H9 (cell line): ENCODE results near the gene SHB. TPM values are rescaled to one million over a fixed set of nuclear protein-coding genes. Genes with fewer than 3 reads are reported as not detected.
A peak's percentile ranks its signal among the peaks of the same experiment; 100 is the strongest.

ENCODE experiments used
- DNase-seq: peaks from one replicate; pipeline ENCODE4 v3.0.0-alpha.2; 2017
- H2AFZ ChIP-seq: one replicate; pipeline ENCODE4 v1.6.1; 2013; ENCODE audit warnings: mild to moderate bottlenecking, low read length, control low read depth, moderate library complexity
- H2AK5ac ChIP-seq: 2 replicates; pipeline ENCODE4 v1.6.1; 2013; ENCODE audit warnings: low read length, control low read depth, mixed read lengths; ENCODE audit not compliant: insufficient read length
- H2BK120ac ChIP-seq: one replicate; pipeline ENCODE4 v1.6.1; 2013; ENCODE audit warnings: low read depth, mild to moderate bottlenecking, low read length, control low read depth, inconsistent platforms; ENCODE audit not compliant: poor library complexity, severe bottlenecking
- H2BK12ac ChIP-seq: 2 replicates; pipeline ENCODE4 v1.6.1; 2013; ENCODE audit warnings: low read length, control low read depth, mixed read lengths, low read depth; ENCODE audit not compliant: insufficient read length
- H2BK15ac ChIP-seq: 2 replicates; pipeline ENCODE4 v1.6.1; 2013; ENCODE audit warnings: low read depth, low read length, control low read depth
- H2BK20ac ChIP-seq: one replicate; pipeline ENCODE4 v1.6.1; 2013; ENCODE audit warnings: low read depth, mild to moderate bottlenecking, low read length, control low read depth, inconsistent platforms; ENCODE audit not compliant: poor library complexity, severe bottlenecking
- H2BK5ac ChIP-seq: 2 replicates; pipeline ENCODE4 v1.6.1; 2013; ENCODE audit warnings: low read length, control low read depth, mixed read lengths; ENCODE audit not compliant: insufficient read length
- H3K14ac ChIP-seq: 2 replicates; pipeline ENCODE4 v1.6.1; 2013; ENCODE audit warnings: low read length, control low read depth; ENCODE audit not compliant: insufficient read depth
- H3K18ac ChIP-seq: 2 replicates; pipeline ENCODE4 v1.6.1; 2013; ENCODE audit warnings: low read depth, mild to moderate bottlenecking, mixed read lengths, low read length, control low read depth; ENCODE audit not compliant: insufficient read length
- H3K23ac ChIP-seq: 2 replicates; pipeline ENCODE4 v1.6.1; 2013; ENCODE audit warnings: low read length, control low read depth, mixed read lengths, low read depth; ENCODE audit not compliant: insufficient read length
- H3K23me2 ChIP-seq: 2 replicates; pipeline ENCODE4 v1.6.1; 2013; ENCODE audit warnings: low read depth, mild to moderate bottlenecking, mixed read lengths, low read length, control low read depth; ENCODE audit not compliant: insufficient read length, poor library complexity, severe bottlenecking
- H3K27ac ChIP-seq: 2 replicates; pipeline ENCODE4 v1.5.1; 2013; ENCODE audit warnings: low read length, control low read depth, mixed read lengths, low read depth; ENCODE audit not compliant: insufficient read length
- H3K27me3 ChIP-seq: 2 replicates; pipeline ENCODE4 v1.6.1; 2013; ENCODE audit warnings: low read length, control low read depth, inconsistent platforms; ENCODE audit not compliant: insufficient read depth
- H3K4ac ChIP-seq: 2 replicates; pipeline ENCODE4 v1.6.1; 2013; ENCODE audit warnings: low read depth, mild to moderate bottlenecking, control low read depth, inconsistent platforms, low read length, moderate library complexity
- H3K4me1 ChIP-seq: 2 replicates; pipeline ENCODE4 v1.6.1; 2013; ENCODE audit warnings: low read length, control low read depth, inconsistent platforms; ENCODE audit not compliant: insufficient read depth
- H3K4me2 ChIP-seq: 2 replicates; pipeline ENCODE4 v1.6.1; 2013; ENCODE audit warnings: low read length, control low read depth, mixed read lengths; ENCODE audit not compliant: insufficient read length, insufficient read depth
- H3K56ac ChIP-seq: 2 replicates; pipeline ENCODE4 v1.6.1; 2013; ENCODE audit warnings: low read depth, mild to moderate bottlenecking, mixed read lengths, low read length, control low read depth; ENCODE audit not compliant: insufficient read length
- H3K79me1 ChIP-seq: 2 replicates; pipeline ENCODE4 v1.6.1; 2013; ENCODE audit warnings: low read depth, mild to moderate bottlenecking, moderate library complexity, low read length, control low read depth, inconsistent platforms; ENCODE audit not compliant: insufficient read depth, poor library complexity, severe bottlenecking
- H3K79me2 ChIP-seq: 2 replicates; pipeline ENCODE4 v1.6.1; 2013; ENCODE audit warnings: low read length, control low read depth, inconsistent platforms; ENCODE audit not compliant: insufficient read depth
- H3K9ac ChIP-seq: 2 replicates; pipeline ENCODE4 v1.6.1; 2013; ENCODE audit warnings: low read length, control low read depth, mixed read lengths; ENCODE audit not compliant: insufficient read length; ENCODE audit errors: extremely low read depth
- H3K9me3 ChIP-seq: one replicate; pipeline ENCODE4 v1.6.1; 2013; ENCODE audit warnings: low read depth, low read length, inconsistent platforms; ENCODE audit not compliant: control insufficient read depth
- H3T11ph ChIP-seq: one replicate; pipeline ENCODE4 v1.6.1; 2013; ENCODE audit warnings: mild to moderate bottlenecking, low read length, control low read depth, inconsistent platforms
- H4K20me1 ChIP-seq: one replicate; pipeline ENCODE4 v1.6.1; 2013; ENCODE audit not compliant: control insufficient read depth, insufficient read length, insufficient read depth
- H4K5ac ChIP-seq: 2 replicates; pipeline ENCODE4 v1.6.1; 2013; ENCODE audit warnings: low read depth, mild to moderate bottlenecking, mixed read lengths, low read length, control low read depth; ENCODE audit not compliant: insufficient read length
- H4K8ac ChIP-seq: replicated peaks from 2 replicates; pipeline ENCODE4 v1.6.1; 2013; ENCODE audit warnings: low read length, control low read depth, mixed read lengths, low read depth; ENCODE audit not compliant: insufficient read length
- H4K91ac ChIP-seq: 2 replicates; pipeline ENCODE4 v1.6.1; 2013; ENCODE audit warnings: low read depth, mild to moderate bottlenecking, moderate library complexity, mixed read lengths, low read length, control low read depth; ENCODE audit not compliant: insufficient read length
- H3K27ac Mint-ChIP-seq, 3 experiments: 2 replicates in 2 of 3; 3 replicates in 1 of 3; pipeline ENCODE4 v1.8.0; 2020 to 2021; ENCODE audit warnings: mixed read lengths in 3 of 3, mild to moderate bottlenecking in 1 of 3, moderate library complexity in 1 of 3
- H3K27me3 Mint-ChIP-seq: 2 replicates; pipeline ENCODE4 v1.8.0; 2021; ENCODE audit warnings: low read depth, mild to moderate bottlenecking, moderate library complexity, mixed read lengths
- H3K36me3 Mint-ChIP-seq, 3 experiments: 2 replicates in 2 of 3; 3 replicates in 1 of 3; pipeline ENCODE4 v1.8.0; 2020 to 2021; ENCODE audit warnings: low read depth in 3 of 3, mixed read lengths in 3 of 3; ENCODE audit not compliant: insufficient read depth in 1 of 3
- H3K4me1 Mint-ChIP-seq, 2 experiments: 2 replicates each; pipeline ENCODE4 v1.8.0; 2020; ENCODE audit warnings: mixed read lengths in 2 of 2
- H3K4me3 Mint-ChIP-seq, 2 experiments: 2 replicates in 1 of 2; 3 replicates in 1 of 2; pipeline ENCODE4 v1.8.0; 2020 to 2021; ENCODE audit warnings: mild to moderate bottlenecking in 2 of 2, mixed read lengths in 2 of 2, moderate library complexity in 1 of 2
- H3K9me3 Mint-ChIP-seq, 2 experiments: 2 replicates in 1 of 2; 3 replicates in 1 of 2; pipeline ENCODE4 v1.8.0; 2020; ENCODE audit warnings: mild to moderate bottlenecking in 2 of 2, mixed read lengths in 2 of 2, moderate library complexity in 1 of 2
- WGBS: extraction: QIAGEN DNeasy Blood & Tissue Kit; methylation state at CpG from one replicate; pipeline ENCODE4 v1.1.7; 2013; ENCODE audit warnings: missing lambda C conversion rate, low lambda C conversion rate, mixed read lengths; ENCODE audit not compliant: insufficient read length; ENCODE audit errors: extremely low coverage; 5-methylcytosine and 5-hydroxymethylcytosine counted together
- total RNA-seq: library from RNA; stranded (reverse); gene quantifications from 2 replicates; pipeline ENCODE4 v1.2.1, GENCODE V29; 2021
- TF ChIP-seq, protein P1 (sequence below): fragments of 200-600 bp; sonication (generic); conservative IDR thresholded peaks from 3 replicates; pipeline ENCODE4 v1.8.0; 2021; ENCODE audit warnings: antibody characterized with exemption, mild to moderate bottlenecking

The SHB gene
- total RNA-seq, 1 experiment from 2014 or later, result 14.6 TPM

DNA sequence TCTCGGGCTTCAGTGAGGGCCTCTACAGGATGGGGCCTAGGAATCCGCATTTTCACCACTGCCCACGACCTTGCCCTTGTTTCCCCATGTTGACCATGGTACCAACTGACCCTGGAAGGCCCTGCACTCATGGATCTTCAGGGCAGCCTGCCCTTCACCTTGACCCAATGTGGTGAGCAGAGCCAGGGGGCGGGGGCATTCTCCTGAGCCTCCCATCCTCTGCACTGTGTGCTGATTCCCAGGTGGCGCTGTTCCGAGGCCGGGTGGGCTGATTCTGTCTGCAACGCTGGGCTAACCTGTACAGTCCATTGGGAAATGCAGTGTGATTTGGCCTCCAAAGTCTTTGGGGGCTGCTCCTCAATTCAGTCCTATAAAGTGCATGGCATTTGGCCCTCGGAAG is 68.7 kb downstream of the SHB start:
- no peak overlapping the region for H3K4me2 ChIP-seq
- peak; percentile 59 for DNase-seq
- H3K79me1 ChIP-seq, result no peaks in the 10 kb centered on the region
- H2AK5ac ChIP-seq, result no peak overlapping the region
- no peak overlapping the region for H3T11ph ChIP-seq
- H3K9me3 ChIP-seq, result no peaks in the 10 kb centered on the region
- no peak overlapping the region for H3K9ac ChIP-seq
- Mint-ChIP-seq H3K27me3 (no peaks in the 10 kb centered on the region), H3K9me3 (no peaks in the 10 kb centered on the region), H3K4me3 (no peak overlapping the region), H3K27ac (no peak overlapping the region), H3K4me1 (peaks cover 16 to 40% of the 10 kb centered on the region in 2 experiments), H3K36me3 (no peaks in the 10 kb centered on the region)
- no peaks in the 10 kb centered on the region for H3K27me3 ChIP-seq
- H4K20me1 ChIP-seq, result no peaks in the 10 kb centered on the region
- no peak overlapping the region for H3K27ac ChIP-seq
- H3K79me2 ChIP-seq, result no peaks in the 10 kb centered on the region
- no peak overlapping the region for H2BK5ac ChIP-seq
- H2BK120ac ChIP-seq, result no peak overlapping the region
- H3K18ac ChIP-seq, result no peak overlapping the region
- TF ChIP-seq, protein P1, sequence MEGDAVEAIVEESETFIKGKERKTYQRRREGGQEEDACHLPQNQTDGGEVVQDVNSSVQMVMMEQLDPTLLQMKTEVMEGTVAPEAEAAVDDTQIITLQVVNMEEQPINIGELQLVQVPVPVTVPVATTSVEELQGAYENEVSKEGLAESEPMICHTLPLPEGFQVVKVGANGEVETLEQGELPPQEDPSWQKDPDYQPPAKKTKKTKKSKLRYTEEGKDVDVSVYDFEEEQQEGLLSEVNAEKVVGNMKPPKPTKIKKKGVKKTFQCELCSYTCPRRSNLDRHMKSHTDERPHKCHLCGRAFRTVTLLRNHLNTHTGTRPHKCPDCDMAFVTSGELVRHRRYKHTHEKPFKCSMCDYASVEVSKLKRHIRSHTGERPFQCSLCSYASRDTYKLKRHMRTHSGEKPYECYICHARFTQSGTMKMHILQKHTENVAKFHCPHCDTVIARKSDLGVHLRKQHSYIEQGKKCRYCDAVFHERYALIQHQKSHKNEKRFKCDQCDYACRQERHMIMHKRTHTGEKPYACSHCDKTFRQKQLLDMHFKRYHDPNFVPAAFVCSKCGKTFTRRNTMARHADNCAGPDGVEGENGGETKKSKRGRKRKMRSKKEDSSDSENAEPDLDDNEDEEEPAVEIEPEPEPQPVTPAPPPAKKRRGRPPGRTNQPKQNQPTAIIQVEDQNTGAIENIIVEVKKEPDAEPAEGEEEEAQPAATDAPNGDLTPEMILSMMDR, result peak; percentile 57
- H3K56ac ChIP-seq, result no peak overlapping the region
- no peak overlapping the region for H2BK12ac ChIP-seq
- H4K91ac ChIP-seq, result no peak overlapping the region
- H2BK15ac ChIP-seq, result no peak overlapping the region
- no peak overlapping the region for H4K5ac ChIP-seq
- no peaks in the 10 kb centered on the region for H3K4me1 ChIP-seq
- no peak overlapping the region for H2BK20ac ChIP-seq
- no peak overlapping the region for H3K14ac ChIP-seq
- H2AFZ ChIP-seq, result no peak overlapping the region
- no peaks in the 10 kb centered on the region for H3K23me2 ChIP-seq
- H4K8ac ChIP-seq, result no peak overlapping the region
- no CpG with 5 or more reads among the region's 9 CpGs for WGBS
- H3K4ac ChIP-seq, result no peak overlapping the region
- H3K23ac ChIP-seq, result no peak overlapping the region
